B cell (primary cell): Measurements from ENCODE around the gene TOP1. TPM values are rescaled to one million over a fixed set of nuclear protein-coding genes. Genes with fewer than 3 reads are reported as not detected.

Source experiments
- ATAC-seq: fragments of 200-7000 bp; cut with Tn5 transposase; one replicate; pipeline ENCODE4 v1.10.0; 2021; ENCODE audit warnings: low read depth, mild to moderate bottlenecking, moderate number of reproducible peaks, moderate library complexity
- CTCF ChIA-PET: fragments of 350-600 bp; sonication (Branson Sonifier 250); formaldehyde crosslinking; loops from one replicate; lab custom pipeline; 2021; ENCODE audit warnings: antibody characterized with exemption, inconsistent platforms; lab: Charles Lee
- POLR2A ChIA-PET: fragments of 350-600 bp; sonication (Branson Sonifier 250); formaldehyde crosslinking; loops from one replicate; lab custom pipeline; 2021; ENCODE audit warnings: antibody characterized with exemption; lab: Charles Lee
- DNase-seq: peaks from one replicate; pipeline ENCODE4 v3.0.0; 2013
- H2AFZ ChIP-seq: 2 replicates; pipeline ENCODE4 v1.6.1; 2012; ENCODE audit warnings: mild to moderate bottlenecking, low read depth, low read length; ENCODE audit not compliant: insufficient read depth, poor library complexity, severe bottlenecking
- H3K27ac ChIP-seq, 2 donors: 1 replicate in 1 of 2; 2 replicates in 1 of 2; pipeline ENCODE4 v1.5.1; 2012 to 2013; ENCODE audit warnings: low read length in 2 of 2, mild to moderate bottlenecking in 2 of 2, moderate library complexity in 1 of 2
- H3K27me3 ChIP-seq, 4 experiments: fragments of 200-600 bp in 1 of 4; sonication (generic) in 1 of 4; replicated peaks in 1 of 4; 1 replicate in 2 of 4; 2 replicates in 2 of 4; pipeline versions ENCODE4 v1.6.1 to v1.7.0; 2013 to 2016; ENCODE audit warnings: low read length in 3 of 4, mild to moderate bottlenecking in 2 of 4, mixed read lengths in 1 of 4, moderate library complexity in 1 of 4; ENCODE audit not compliant: insufficient read depth in 4 of 4, control insufficient read depth in 3 of 4; ENCODE audit errors: control extremely low read depth in 1 of 4
- H3K36me3 ChIP-seq, 2 experiments: replicated peaks in 1 of 2; 1 replicate in 1 of 2; 2 replicates in 1 of 2; pipeline versions ENCODE4 v1.6.1 to v1.7.1; 2013; ENCODE audit warnings: low read length in 1 of 2; ENCODE audit not compliant: insufficient read depth in 2 of 2, control insufficient read depth in 1 of 2; ENCODE audit errors: control extremely low read depth in 1 of 2, extremely low read depth in 1 of 2
- H3K4me1 ChIP-seq, 2 donors: fragments of 200-600 bp in 1 of 2; sonication (generic) in 1 of 2; 1 replicate in 1 of 2; 2 replicates in 1 of 2; pipeline versions ENCODE4 v1.5.1 to v1.6.1; 2013 to 2017; ENCODE audit warnings: low read length in 2 of 2; ENCODE audit not compliant: control insufficient read depth in 2 of 2, insufficient read depth in 2 of 2
- H3K4me2 ChIP-seq: replicated peaks from 2 replicates; pipeline ENCODE3; 2012; ENCODE audit warnings: mild to moderate bottlenecking, low read depth, low read length; ENCODE audit not compliant: poor library complexity, severe bottlenecking
- H3K4me3 ChIP-seq, 5 experiments: fragments of 200-600 bp in 1 of 5; sonication (generic) in 1 of 5; 1 replicate in 3 of 5; 2 replicates in 2 of 5; pipeline versions ENCODE4 v1.5.1 to v1.7.0; 2011 to 2016; ENCODE audit warnings: low read length in 4 of 5, mild to moderate bottlenecking in 4 of 5, low read depth in 2 of 5, control low read depth in 1 of 5, moderate library complexity in 1 of 5; ENCODE audit not compliant: insufficient read depth in 1 of 5; ENCODE audit errors: control extremely low read depth in 1 of 5, extremely low read depth in 1 of 5
- H3K79me2 ChIP-seq: fragments of 200-600 bp; sonication (generic); one replicate; pipeline ENCODE4 v1.6.0; 2016; ENCODE audit warnings: low read length; ENCODE audit not compliant: control insufficient read depth, insufficient read depth
- H3K9ac ChIP-seq: fragments of 200-600 bp; sonication (generic); 2 replicates; pipeline ENCODE4 v1.6.1; 2017; ENCODE audit warnings: mild to moderate bottlenecking, low read length, moderate library complexity
- H3K9me3 ChIP-seq, 3 donors: one replicate each; pipeline versions ENCODE4 v1.6.1 to v1.7.1; 2013; ENCODE audit warnings: low read length in 2 of 3; ENCODE audit not compliant: control insufficient read depth in 2 of 3, insufficient read depth in 1 of 3; ENCODE audit errors: control extremely low read depth in 1 of 3
- H4K20me1 ChIP-seq: 2 replicates; pipeline ENCODE4 v1.6.0; 2012; ENCODE audit warnings: mild to moderate bottlenecking, low read length; ENCODE audit not compliant: insufficient read depth, control insufficient read depth, poor library complexity, severe bottlenecking
- H3K27ac Mint-ChIP-seq: one replicate; pipeline ENCODE4 v1.8.0; 2021; ENCODE audit warnings: mixed read lengths
- H3K27me3 Mint-ChIP-seq: one replicate; pipeline ENCODE4 v1.8.0; 2021; ENCODE audit warnings: mixed read lengths
- H3K4me1 Mint-ChIP-seq: one replicate; pipeline ENCODE4 v1.8.0; 2021; ENCODE audit warnings: mixed read lengths
- H3K4me3 Mint-ChIP-seq: one replicate; pipeline ENCODE4 v1.8.0; 2021; ENCODE audit warnings: mixed read lengths
- H3K9me3 Mint-ChIP-seq: one replicate; pipeline ENCODE4 v1.8.0; 2022; ENCODE audit warnings: mixed read lengths; ENCODE audit not compliant: insufficient read depth
- CTCF ChIP-seq: fragments of 200-600 bp; IDR thresholded peaks from one replicate; pipeline ENCODE4 v1.8.0; 2022; ENCODE audit warnings: antibody characterized with exemption, mild to moderate bottlenecking
- EZH2 ChIP-seq: IDR thresholded peaks from 2 replicates; pipeline ENCODE4 v1.6.1; 2012; ENCODE audit warnings: borderline replicate concordance, low read depth, mild to moderate bottlenecking, moderate library complexity, low read length; ENCODE audit not compliant: insufficient read depth, poor library complexity, severe bottlenecking
- WGBS: methylation state at CpG from one replicate; pipeline ENCODE4 v1.1.5; 2013; ENCODE audit warnings: missing lambda C conversion rate; ENCODE audit not compliant: insufficient coverage; 5-methylcytosine and 5-hydroxymethylcytosine counted together
- intact Hi-C: fragments of 100-400 bp; cut with micrococcal nuclease; formaldehyde crosslinking; loops from one replicate; pipeline ENCODE4 v1.10.0; 2022
- polyA plus RNA-seq: library from polyadenylated mRNA; depleted of rRNA; stranded (reverse); fragments of >200 nt; gene quantifications from 2 replicates; pipeline ENCODE4 v1.2.3, GENCODE V29; 2012
- total RNA-seq, 2 donors: library from RNA; stranded (reverse); fragments of 120-200 nt in 1 of 2; gene quantifications; 1 replicate in 1 of 2; 2 replicates in 1 of 2; pipeline versions ENCODE4 v1.2.3 to v1.2.4, GENCODE V29; 2013 to 2022

The TOP1 gene
- total and polyA plus RNA-seq, 2 donors (not counting 1 experiment from before 2014, with no cell fraction given) = 5.4 to 44.9 TPM

GRCh38 chr20:41147767-41148191, 119.2 kb downstream of the TOP1 start:
- H3K4me2 ChIP-seq = no peak overlapping the region
- no peak for ATAC-seq
- DNase-seq = no peak
- H3K36me3 ChIP-seq = peaks cover 0 to 3% of the 10 kb centered on the region in 2 experiments
- H3K27me3 ChIP-seq = no peaks in the 10 kb centered on the region
- Mint-ChIP-seq H3K27ac (no peak overlapping the region), H3K9me3 (no peaks in the 10 kb centered on the region), H3K27me3 (no peaks in the 10 kb centered on the region), H3K4me3 (no peak overlapping the region), H3K4me1 (peaks cover 69% of the 10 kb centered on the region)
- no peak overlapping the region for H3K27ac ChIP-seq
- intact Hi-C loops = no loop called here
- ChIA-PET CTCF (interaction anchor here (0.7 to 2.7 kb wide), 2 partner anchors 13 to 201 kb away, joined by 3 to 14 read pairs; no protein-coding TSS in a partner anchor), POLR2A (interaction anchor here (0.5 kb wide), 1 partner anchor 74 kb away, joined by 3 read pairs; no protein-coding TSS in a partner anchor)
- peaks cover 30 to 38% of the 10 kb centered on the region in 2 donors for H3K4me1 ChIP-seq
- H3K9me3 ChIP-seq = no peaks in the 10 kb centered on the region
- peaks cover 89% of the 10 kb centered on the region for H3K79me2 ChIP-seq
- WGBS = 82% methylated on average over 5 of the region's 8 CpGs
- TF ChIP-seq EZH2 (no peak), CTCF (no peak)
- no peak overlapping the region for H3K4me3 ChIP-seq
- H4K20me1 ChIP-seq = peaks cover 45% of the 10 kb centered on the region
- H2AFZ ChIP-seq = no peak overlapping the region
- no peak overlapping the region for H3K9ac ChIP-seq

- DNase-seq = no peak
- Histone ChIP-seq H4K20me1 (peaks cover 35% of the 10 kb centered on the region), H3K9me3 (no peaks in the 10 kb centered on the region), H3K36me3 (peaks cover 0 to 3% of the 10 kb centered on the region in 2 experiments), H3K27ac (no peak overlapping the region), H3K79me2 (peaks cover 77% of the 10 kb centered on the region), H3K4me1 (peaks cover 22 to 30% of the 10 kb centered on the region in 2 donors), H2AFZ (no peak overlapping the region), H3K4me2 (no peak overlapping the region), H3K27me3 (no peaks in the 10 kb centered on the region), H3K9ac (no peak overlapping the region), H3K4me3 (no peak overlapping the region)
- H3K27me3 Mint-ChIP-seq = no peaks in the 10 kb centered on the region
- WGBS = 100% methylated on average over 1 of the region's 5 CpGs
- ATAC-seq = no peak
- H3K27ac Mint-ChIP-seq = no peak overlapping the region
- ChIA-PET CTCF (interaction anchor here (1.5 to 12.9 kb wide), 2 partner anchors 10 to 12 kb away, joined by 4 to 122 read pairs; partner anchors contain the start of gene PLCG1), POLR2A (no interaction called here)
- H3K4me1 Mint-ChIP-seq = peaks cover 67% of the 10 kb centered on the region
- H3K4me3 Mint-ChIP-seq = no peak overlapping the region
- intact Hi-C loops = no loop called here
- H3K9me3 Mint-ChIP-seq = no peaks in the 10 kb centered on the region
- no peak for TF ChIP-seq EZH2
- no peak for TF ChIP-seq CTCF
Observed at GRCh38 chr20:41148942-41149341, 120.3 kb downstream of the TOP1 start.
